Natural killer cell (primary cell): ENCODE measurements around the gene SERTAD1. TPM values are rescaled to one million over a fixed set of nuclear protein-coding genes. Genes with fewer than 3 reads are reported as not detected.

Experiments
- ATAC-seq, 3 donors: fragments of 150-1000 bp in 2 of 3; fragments of 200-7000 bp in 1 of 3; cut with Tn5 transposase; 1 replicate in 1 of 3; 2 replicates in 2 of 3; pipeline ENCODE4 v1.10.0; 2021; ENCODE audit warnings: mild to moderate bottlenecking in 2 of 3, moderate library complexity in 2 of 3
- DNase-seq, 2 donors: peaks; one replicate each; pipeline versions ENCODE4 v3.0.0 to v3.0.0-alpha.2; 2013 to 2021; ENCODE audit warnings: mixed read lengths in 1 of 2
- H3K27ac ChIP-seq: one replicate; pipeline ENCODE4 v1.5.1; 2013; ENCODE audit warnings: mild to moderate bottlenecking, low read length
- H3K27me3 ChIP-seq: one replicate; pipeline ENCODE4 v1.6.1; 2013; ENCODE audit warnings: low read length; ENCODE audit not compliant: control insufficient read depth, insufficient read depth
- H3K36me3 ChIP-seq: one replicate; pipeline ENCODE4 v1.6.1; 2013; ENCODE audit warnings: low read length; ENCODE audit not compliant: control insufficient read depth, insufficient read depth
- H3K4me1 ChIP-seq: one replicate; pipeline ENCODE4 v1.6.1; 2013; ENCODE audit warnings: low read length; ENCODE audit not compliant: control insufficient read depth, insufficient read depth
- H3K4me3 ChIP-seq: one replicate; pipeline ENCODE4 v1.5.1; 2013; ENCODE audit warnings: low read length
- H3K9me3 ChIP-seq: one replicate; pipeline ENCODE4 v1.6.1; 2013; ENCODE audit warnings: low read length; ENCODE audit not compliant: control insufficient read depth, insufficient read depth
- H3K27ac Mint-ChIP-seq, 2 donors: one replicate each; pipeline ENCODE4 v1.8.0; 2022; ENCODE audit warnings: mild to moderate bottlenecking in 2 of 2, mixed read lengths in 2 of 2, moderate library complexity in 1 of 2
- H3K27me3 Mint-ChIP-seq, 2 donors: one replicate each; pipeline ENCODE4 v1.8.0; 2022; ENCODE audit warnings: low read depth in 2 of 2, mixed read lengths in 2 of 2
- H3K36me3 Mint-ChIP-seq: one replicate; pipeline ENCODE4 v1.8.0; 2022; ENCODE audit warnings: mixed read lengths
- H3K4me1 Mint-ChIP-seq, 2 donors: one replicate each; pipeline ENCODE4 v1.8.0; 2022; ENCODE audit warnings: mixed read lengths in 2 of 2
- H3K4me3 Mint-ChIP-seq: one replicate; pipeline ENCODE4 v1.8.0; 2022; ENCODE audit warnings: mild to moderate bottlenecking, moderate library complexity, mixed read lengths
- H3K9me3 Mint-ChIP-seq, 2 donors: one replicate each; pipeline ENCODE4 v1.8.0; 2022; ENCODE audit warnings: mixed read lengths in 2 of 2
- WGBS: methylation state at CpG from one replicate; pipeline ENCODE4 v1.1.7; 2013; ENCODE audit warnings: missing lambda C conversion rate; ENCODE audit not compliant: insufficient coverage; 5-methylcytosine and 5-hydroxymethylcytosine counted together
- intact Hi-C: fragments of 100-400 bp; cut with micrococcal nuclease; formaldehyde crosslinking; loops from one replicate; pipeline ENCODE4 v1.14.2; 2022
- total RNA-seq, 4 donors: library from RNA; stranded (reverse); fragments of 120-200 nt in 1 of 4; gene quantifications; one replicate each; pipeline versions ENCODE4 v1.2.3 to v1.2.4, GENCODE V29; 2013 to 2022
- TF ChIP-seq, protein P1 (sequence below): fragments of 200-600 bp; IDR thresholded peaks from one replicate; pipeline ENCODE4 v1.8.0; 2022; ENCODE audit warnings: antibody characterized with exemption

SERTAD1 gene, protein sequence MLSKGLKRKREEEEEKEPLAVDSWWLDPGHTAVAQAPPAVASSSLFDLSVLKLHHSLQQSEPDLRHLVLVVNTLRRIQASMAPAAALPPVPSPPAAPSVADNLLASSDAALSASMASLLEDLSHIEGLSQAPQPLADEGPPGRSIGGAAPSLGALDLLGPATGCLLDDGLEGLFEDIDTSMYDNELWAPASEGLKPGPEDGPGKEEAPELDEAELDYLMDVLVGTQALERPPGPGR
- total RNA-seq: 10 to 100 TPM; 31.2 to 53.5 (median 38.7) TPM
- total RNA-seq (2013): 20.7 TPM

DNA sequence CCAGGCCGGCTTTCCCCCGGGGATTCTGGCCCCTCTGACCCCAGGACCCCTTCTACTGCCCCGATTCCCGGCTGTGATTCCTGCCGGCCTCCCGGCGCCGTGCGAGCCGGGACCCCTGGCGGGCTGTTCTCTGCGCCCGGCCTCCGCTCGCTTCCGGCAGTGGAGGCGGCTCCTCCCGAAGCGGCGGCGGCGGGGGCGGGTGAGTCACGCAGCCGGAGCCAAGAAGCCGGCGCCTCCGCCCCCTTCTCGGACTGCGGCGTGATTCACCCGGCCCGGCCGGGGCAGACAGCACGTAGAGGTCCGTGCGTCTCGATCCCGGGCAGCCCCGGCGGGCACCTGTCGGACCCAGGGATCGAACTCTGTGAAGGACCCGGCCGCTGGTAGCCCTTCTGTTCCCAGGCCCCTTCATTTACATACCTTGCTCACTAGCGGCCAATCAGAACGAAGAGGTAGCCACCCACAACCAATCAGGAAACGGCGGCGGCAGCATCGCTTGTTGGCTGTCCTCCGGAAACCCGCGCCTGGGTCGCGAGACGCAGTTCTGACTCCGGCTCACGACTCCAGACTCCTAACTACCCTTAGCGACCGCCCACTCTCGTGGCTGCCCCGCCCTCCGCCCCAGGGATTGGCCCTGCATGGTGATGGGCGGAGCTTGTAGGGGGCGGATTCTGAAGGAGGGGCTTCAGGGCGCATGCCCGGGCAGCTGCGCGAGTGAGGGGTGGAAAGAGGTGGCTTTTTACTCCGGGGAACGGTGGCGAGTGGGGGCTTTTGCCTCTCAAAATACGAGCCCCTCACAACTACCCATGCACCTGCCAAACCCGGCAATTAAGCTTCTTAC, at the start of gene SERTAD1:
TSS of gene SERTAD1 (minus strand) at position 543 of the 838 bp plus-strand sequence. CDS start 2,446 bp downstream, outside the sequence.
- intact Hi-C loops: loop anchor here (1.0 kb wide), 3 partner anchors 19 to 41 kb away; partner anchors contain the start of gene SERTAD3
- under 1% methylated on average over 73 of the region's 75 CpGs for WGBS
- Mint-ChIP-seq H3K4me1 (peaks cover 21 to 31% of the 10 kb centered on the region in 2 donors), H3K4me3 (peak within 1 kb of the TSS; percentile 94), H3K9me3 (no peaks in the 10 kb centered on the region), H3K27ac (peak within 1 kb of the TSS; percentile 91 to 94), H3K27me3 (no peaks in the 10 kb centered on the region), H3K36me3 (no peaks in the 10 kb centered on the region)
- Histone ChIP-seq H3K4me1 (peaks cover 26% of the 10 kb centered on the region), H3K4me3 (peak within 1 kb of the TSS; percentile 71), H3K27me3 (no peaks in the 10 kb centered on the region), H3K27ac (peak within 1 kb of the TSS; percentile 95), H3K36me3 (peaks cover 10% of the 10 kb centered on the region), H3K9me3 (no peaks in the 10 kb centered on the region)
- TF ChIP-seq, protein P1, sequence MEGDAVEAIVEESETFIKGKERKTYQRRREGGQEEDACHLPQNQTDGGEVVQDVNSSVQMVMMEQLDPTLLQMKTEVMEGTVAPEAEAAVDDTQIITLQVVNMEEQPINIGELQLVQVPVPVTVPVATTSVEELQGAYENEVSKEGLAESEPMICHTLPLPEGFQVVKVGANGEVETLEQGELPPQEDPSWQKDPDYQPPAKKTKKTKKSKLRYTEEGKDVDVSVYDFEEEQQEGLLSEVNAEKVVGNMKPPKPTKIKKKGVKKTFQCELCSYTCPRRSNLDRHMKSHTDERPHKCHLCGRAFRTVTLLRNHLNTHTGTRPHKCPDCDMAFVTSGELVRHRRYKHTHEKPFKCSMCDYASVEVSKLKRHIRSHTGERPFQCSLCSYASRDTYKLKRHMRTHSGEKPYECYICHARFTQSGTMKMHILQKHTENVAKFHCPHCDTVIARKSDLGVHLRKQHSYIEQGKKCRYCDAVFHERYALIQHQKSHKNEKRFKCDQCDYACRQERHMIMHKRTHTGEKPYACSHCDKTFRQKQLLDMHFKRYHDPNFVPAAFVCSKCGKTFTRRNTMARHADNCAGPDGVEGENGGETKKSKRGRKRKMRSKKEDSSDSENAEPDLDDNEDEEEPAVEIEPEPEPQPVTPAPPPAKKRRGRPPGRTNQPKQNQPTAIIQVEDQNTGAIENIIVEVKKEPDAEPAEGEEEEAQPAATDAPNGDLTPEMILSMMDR: peak; percentile 73
- peak; percentile 88 to 98 (median 88) for ATAC-seq
- peak; percentile 100 for DNase-seq

DNA sequence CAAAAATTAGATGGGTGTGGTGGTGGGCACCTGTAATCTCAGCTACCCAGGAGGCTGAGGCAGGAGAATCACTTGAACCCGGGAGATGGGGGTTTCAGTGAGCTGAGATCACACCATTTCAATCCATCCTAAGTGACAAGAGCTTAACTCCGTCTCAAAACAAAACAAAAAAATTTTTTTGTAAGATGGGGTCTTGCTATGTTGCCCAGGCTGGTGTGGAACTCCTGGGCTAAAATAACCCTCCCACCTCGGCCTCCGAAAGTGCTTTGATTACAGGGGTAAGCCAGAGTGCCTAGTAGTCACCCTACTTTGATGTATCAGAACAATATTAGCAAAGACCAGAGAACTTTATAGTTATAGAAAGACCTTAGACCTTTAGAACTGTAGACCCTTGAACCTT, 48.9 kb upstream of the SERTAD1 start:
- Histone ChIP-seq H3K27ac (no peak overlapping the region), H3K36me3 (no peaks in the 10 kb centered on the region), H3K9me3 (no peaks in the 10 kb centered on the region), H3K4me1 (no peaks in the 10 kb centered on the region), H3K4me3 (no peak overlapping the region), H3K27me3 (no peaks in the 10 kb centered on the region)
- Mint-ChIP-seq H3K4me3 (no peak overlapping the region), H3K27me3 (peaks cover 5 to 8% of the 10 kb centered on the region in 2 donors), H3K4me1 (no peaks in the 10 kb centered on the region), H3K27ac (no peak overlapping the region), H3K9me3 (no peaks in the 10 kb centered on the region), H3K36me3 (no peaks in the 10 kb centered on the region)
- DNase-seq (no peak), ATAC-seq (no peak)
- WGBS: no CpG with 5 or more reads among the region's 4 CpGs
- intact Hi-C loops: no loop called here
- TF ChIP-seq, protein P1: no peak

DNA sequence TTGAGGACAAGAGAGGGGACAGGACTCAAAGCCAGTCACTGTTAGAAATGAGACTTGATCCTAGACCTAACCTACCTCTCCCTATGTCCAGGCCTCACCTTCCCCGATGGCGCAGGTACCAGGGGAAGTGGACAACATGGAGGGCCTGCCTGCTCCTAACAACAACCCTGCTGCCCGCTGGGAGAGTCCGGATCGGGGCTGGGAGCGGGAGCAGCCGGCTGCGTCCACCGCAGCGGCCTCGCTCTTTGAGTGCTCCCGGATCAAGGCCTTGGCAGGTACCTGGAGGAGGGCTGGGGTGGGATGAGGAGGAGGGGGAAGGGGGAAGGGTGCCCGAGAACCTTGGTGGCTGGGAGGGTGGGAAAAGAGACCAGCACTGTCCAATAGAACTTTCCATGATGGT, 46.7 kb upstream of the SERTAD1 start:
- Mint-ChIP-seq H3K4me3 (no peak overlapping the region), H3K4me1 (no peaks in the 10 kb centered on the region), H3K9me3 (no peaks in the 10 kb centered on the region), H3K36me3 (no peaks in the 10 kb centered on the region), H3K27me3 (peaks cover 0 to 10% of the 10 kb centered on the region in 2 donors), H3K27ac (no peak overlapping the region)
- ATAC-seq: no peak
- WGBS: 98% methylated on average over 13 of the region's 13 CpGs
- Histone ChIP-seq H3K36me3 (no peaks in the 10 kb centered on the region), H3K4me3 (no peak overlapping the region), H3K9me3 (no peaks in the 10 kb centered on the region), H3K27me3 (peaks cover under 1% of the 10 kb centered on the region), H3K4me1 (peaks cover under 1% of the 10 kb centered on the region), H3K27ac (no peak overlapping the region)
- DNase-seq: no peak
- intact Hi-C loops: no loop called here
- TF ChIP-seq, protein P1: no peak
